Measurements from ENCODE around the gene KIR2DL4.

KIR2DL4 gene

GRCh38 chr19:54790711-54791110 lies 12.7 kb upstream of the KIR2DL4 start:
- WGBS (ENCODE audit: extremely low coverage, insufficient coverage, insufficient read length), result no CpG with 5 or more reads among the region's 5 CpGs
- no peak overlapping the region for H4K91ac ChIP-seq (ENCODE audit: low read depth, low read length)

GRCh38 chr19:54791476-54791875 lies 11.9 kb upstream of the KIR2DL4 start:
- H3K4ac ChIP-seq (ENCODE audit: low read depth, low read length), result no peak overlapping the region
- H3K27me3 ChIP-seq (ENCODE audit: insufficient read depth, low read length), result no peaks in the 10 kb centered on the region
- H3K36me3 ChIP-seq (ENCODE audit: control insufficient read depth in 1 of 2, insufficient read depth in 2 of 2, low read length in 2 of 2), result no peaks in the 10 kb centered on the region
- no peak overlapping the region for H4K12ac ChIP-seq (ENCODE audit: low read depth, low read length)
- H3K4me3 ChIP-seq (ENCODE audit: low read depth, low read length), result no peak overlapping the region
- H2AFZ ChIP-seq (ENCODE audit: insufficient read depth, low read length, poor library complexity), result no peak overlapping the region
- no peaks in the 10 kb centered on the region for H3K79me2 ChIP-seq (ENCODE audit: control insufficient read depth, insufficient read depth, low read length, poor library complexity)
- no peak overlapping the region for H2BK12ac ChIP-seq (ENCODE audit: low read length)
- no peak overlapping the region for H3K14ac ChIP-seq (ENCODE audit: low read length)
- no peak overlapping the region for H3K18ac ChIP-seq (ENCODE audit: low read length)
- H3K9me3 ChIP-seq (ENCODE audit: insufficient read depth, low read depth, low read length), result peaks cover 31% of the 10 kb centered on the region
- no peak overlapping the region for H3K23ac ChIP-seq (ENCODE audit: low read length)
- H3K4me2 ChIP-seq (ENCODE audit: low read length), result no peak overlapping the region
- no peak overlapping the region for H2AK5ac ChIP-seq (ENCODE audit: low read length)
- no CpG with 5 or more reads among the region's 6 CpGs for WGBS (ENCODE audit: extremely low coverage, insufficient coverage, insufficient read length)
- no peaks in the 10 kb centered on the region for H3K79me1 ChIP-seq (ENCODE audit: low read length)
- H4K91ac ChIP-seq (ENCODE audit: low read depth, low read length), result no peak overlapping the region
- no peak overlapping the region for H4K8ac ChIP-seq (ENCODE audit: low read depth, low read length)
- H3K4me1 ChIP-seq (ENCODE audit: control insufficient read depth in 1 of 2, insufficient read depth in 2 of 2, low read length in 2 of 2), result no peaks in the 10 kb centered on the region
- no peak overlapping the region for H2BK120ac ChIP-seq (ENCODE audit: insufficient read depth, low read length, poor library complexity)
- H3K27ac ChIP-seq (ENCODE audit: low read depth, low read length), result no peak overlapping the region
- no peak overlapping the region for H3K9ac ChIP-seq (ENCODE audit: low read length)
- no peak overlapping the region for H2BK5ac ChIP-seq (ENCODE audit: low read depth, low read length, poor library complexity)
- no peak for DNase-seq

More at GRCh38 chr19:54790711-54791110, 12.7 kb upstream of the KIR2DL4 start:
- Histone ChIP-seq H3K27ac (ENCODE audit: low read depth, low read length) (no peak overlapping the region), H3K36me3 (ENCODE audit: control insufficient read depth in 1 of 2, insufficient read depth in 2 of 2, low read length in 2 of 2) (no peaks in the 10 kb centered on the region), H4K8ac (ENCODE audit: low read depth, low read length) (no peak overlapping the region), H3K79me2 (ENCODE audit: control insufficient read depth, insufficient read depth, low read length, poor library complexity) (no peaks in the 10 kb centered on the region), H3K4me2 (ENCODE audit: low read length) (no peak overlapping the region), H3K9ac (ENCODE audit: low read length) (no peak overlapping the region), H3K27me3 (ENCODE audit: insufficient read depth, low read length) (no peaks in the 10 kb centered on the region), H3K4ac (ENCODE audit: low read depth, low read length) (no peak overlapping the region), H3K9me3 (ENCODE audit: insufficient read depth, low read depth, low read length) (peaks cover 36% of the 10 kb centered on the region), H3K4me3 (ENCODE audit: low read depth, low read length) (no peak overlapping the region), H3K4me1 (ENCODE audit: control insufficient read depth in 1 of 2, insufficient read depth in 2 of 2, low read length in 2 of 2) (no peaks in the 10 kb centered on the region), H3K79me1 (ENCODE audit: low read length) (no peaks in the 10 kb centered on the region), H2BK12ac (ENCODE audit: low read length) (no peak overlapping the region), H2BK120ac (ENCODE audit: insufficient read depth, low read length, poor library complexity) (no peak overlapping the region), H2AFZ (ENCODE audit: insufficient read depth, low read length, poor library complexity) (no peak overlapping the region), H3K18ac (ENCODE audit: low read length) (no peak overlapping the region), H3K23ac (ENCODE audit: low read length) (no peak overlapping the region), H3K14ac (ENCODE audit: low read length) (no peak overlapping the region), H2AK5ac (ENCODE audit: low read length) (no peak overlapping the region), H2BK5ac (ENCODE audit: low read depth, low read length, poor library complexity) (no peak overlapping the region), H4K12ac (ENCODE audit: low read depth, low read length) (no peak overlapping the region)
- DNase-seq, result no peak

GRCh38 chr19:54792814-54793213 lies 10.6 kb upstream of the KIR2DL4 start:
- Histone ChIP-seq H3K4me1 (ENCODE audit: control insufficient read depth in 1 of 2, insufficient read depth in 2 of 2, low read length in 2 of 2) (no peaks in the 10 kb centered on the region), H3K9ac (ENCODE audit: low read length) (no peak overlapping the region), H3K36me3 (ENCODE audit: control insufficient read depth in 1 of 2, insufficient read depth in 2 of 2, low read length in 2 of 2) (no peaks in the 10 kb centered on the region), H3K4me2 (ENCODE audit: low read length) (no peak overlapping the region), H2AFZ (ENCODE audit: insufficient read depth, low read length, poor library complexity) (no peak overlapping the region), H3K9me3 (ENCODE audit: insufficient read depth, low read depth, low read length) (peaks cover 28% of the 10 kb centered on the region), H3K4ac (ENCODE audit: low read depth, low read length) (no peak overlapping the region), H3K79me2 (ENCODE audit: control insufficient read depth, insufficient read depth, low read length, poor library complexity) (no peaks in the 10 kb centered on the region), H2BK120ac (ENCODE audit: insufficient read depth, low read length, poor library complexity) (no peak overlapping the region), H3K23ac (ENCODE audit: low read length) (no peak overlapping the region), H3K14ac (ENCODE audit: low read length) (no peak overlapping the region), H2BK5ac (ENCODE audit: low read depth, low read length, poor library complexity) (no peak overlapping the region), H3K18ac (ENCODE audit: low read length) (no peak overlapping the region), H4K91ac (ENCODE audit: low read depth, low read length) (no peak overlapping the region), H3K27me3 (ENCODE audit: insufficient read depth, low read length) (no peaks in the 10 kb centered on the region), H2BK12ac (ENCODE audit: low read length) (no peak overlapping the region), H3K27ac (ENCODE audit: low read depth, low read length) (no peak overlapping the region), H2AK5ac (ENCODE audit: low read length) (no peak overlapping the region), H4K8ac (ENCODE audit: low read depth, low read length) (no peak overlapping the region), H3K4me3 (ENCODE audit: low read depth, low read length) (no peak overlapping the region), H3K79me1 (ENCODE audit: low read length) (no peaks in the 10 kb centered on the region), H4K12ac (ENCODE audit: low read depth, low read length) (no peak overlapping the region)
- no CpG with 5 or more reads among the region's 8 CpGs for WGBS (ENCODE audit: extremely low coverage, insufficient coverage, insufficient read length)
- no peak for DNase-seq

GRCh38 chr19:54795758-54796157 lies 7.7 kb upstream of the KIR2DL4 start:
- Histone ChIP-seq H2BK12ac (ENCODE audit: low read length) (no peak overlapping the region), H3K9ac (ENCODE audit: low read length) (no peak overlapping the region), H2BK5ac (ENCODE audit: low read depth, low read length, poor library complexity) (no peak overlapping the region), H3K27me3 (ENCODE audit: insufficient read depth, low read length) (no peaks in the 10 kb centered on the region), H3K4me2 (ENCODE audit: low read length) (no peak overlapping the region), H3K4me1 (ENCODE audit: control insufficient read depth in 1 of 2, insufficient read depth in 2 of 2, low read length in 2 of 2) (no peaks in the 10 kb centered on the region), H3K27ac (ENCODE audit: low read depth, low read length) (no peak overlapping the region), H4K12ac (ENCODE audit: low read depth, low read length) (no peak overlapping the region), H4K91ac (ENCODE audit: low read depth, low read length) (no peak overlapping the region), H4K8ac (ENCODE audit: low read depth, low read length) (no peak overlapping the region), H3K14ac (ENCODE audit: low read length) (no peak overlapping the region), H3K4me3 (ENCODE audit: low read depth, low read length) (no peak overlapping the region), H3K36me3 (ENCODE audit: control insufficient read depth in 1 of 2, insufficient read depth in 2 of 2, low read length in 2 of 2) (no peaks in the 10 kb centered on the region), H3K79me1 (ENCODE audit: low read length) (no peaks in the 10 kb centered on the region), H3K18ac (ENCODE audit: low read length) (no peak overlapping the region), H3K4ac (ENCODE audit: low read depth, low read length) (no peak overlapping the region), H2AK5ac (ENCODE audit: low read length) (no peak overlapping the region), H2AFZ (ENCODE audit: insufficient read depth, low read length, poor library complexity) (no peak overlapping the region), H3K23ac (ENCODE audit: low read length) (no peak overlapping the region), H2BK120ac (ENCODE audit: insufficient read depth, low read length, poor library complexity) (no peak overlapping the region), H3K9me3 (ENCODE audit: insufficient read depth, low read depth, low read length) (peaks cover 15% of the 10 kb centered on the region), H3K79me2 (ENCODE audit: control insufficient read depth, insufficient read depth, low read length, poor library complexity) (no peaks in the 10 kb centered on the region)
- no CpG with 5 or more reads among the region's 1 CpG for WGBS (ENCODE audit: extremely low coverage, insufficient coverage, insufficient read length)
- no peak for DNase-seq
